GM21515 (cell line): Measurements from ENCODE around the gene RWDD4.

Experiments
- ATAC-seq: cut with Tn5 transposase; IDR thresholded peaks from one replicate; pipeline ENCODE4 v1.9.1; 2021; ENCODE audit not compliant: unreplicated experiment

Gene RWDD4

GRCh38 chr4:183659029-183659871, at the start of gene RWDD4, which contains the start of gene TRAPPC11:
TSS of gene RWDD4 (minus strand) at chr4:183659185. CDS start at chr4:183658952, 233 bp downstream.
TSS of gene TRAPPC11 (plus strand) at chr4:183659293. CDS start at chr4:183663868, 4,575 bp downstream.
- peak; percentile 99 for ATAC-seq

GRCh38 chr4:183702492-183702891, 43.5 kb upstream of the RWDD4 start:
- ATAC-seq, result no peak

- ATAC-seq, result no peak
Measured at GRCh38 chr4:183700407-183700806, 41.4 kb upstream of the RWDD4 start.

- ATAC-seq, result no peak
Measured at GRCh38 chr4:183698909-183699308, 39.9 kb upstream of the RWDD4 start.

GRCh38 chr4:183691897-183692296, 32.9 kb upstream of the RWDD4 start:
- no peak for ATAC-seq

GRCh38 chr4:183691006-183691405, 32.0 kb upstream of the RWDD4 start:
- ATAC-seq, result no peak

GRCh38 chr4:183688216-183688615, 29.2 kb upstream of the RWDD4 start:
- no peak for ATAC-seq

- no peak for ATAC-seq
Measured at GRCh38 chr4:183686461-183686860, 27.5 kb upstream of the RWDD4 start.

GRCh38 chr4:183681119-183681518, 22.1 kb upstream of the RWDD4 start:
- ATAC-seq, result no peak

GRCh38 chr4:183675625-183676024, 16.6 kb upstream of the RWDD4 start:
- no peak for ATAC-seq

- no peak for ATAC-seq
Measured at GRCh38 chr4:183674153-183674552, 15.2 kb upstream of the RWDD4 start.

- ATAC-seq, result no peak
Measured at GRCh38 chr4:183670960-183671555, 12.1 kb upstream of the RWDD4 start.

- no peak for ATAC-seq
Measured at GRCh38 chr4:183670251-183670650, 11.3 kb upstream of the RWDD4 start.

- no peak for ATAC-seq
Measured at GRCh38 chr4:183666088-183666487, 7.1 kb upstream of the RWDD4 start.

GRCh38 chr4:183659872-183660242, 872 bp upstream of the RWDD4 start:
- ATAC-seq, result no peak

- ATAC-seq, result no peak
Measured at GRCh38 chr4:183658362-183659028, 490 bp downstream of the RWDD4 start.

GRCh38 chr4:183657564-183657963, 1.4 kb downstream of the RWDD4 start:
- no peak for ATAC-seq

- ATAC-seq, result no peak
Measured at GRCh38 chr4:183645326-183645725, 13.7 kb downstream of the RWDD4 start.

- no peak for ATAC-seq
Measured at GRCh38 chr4:183639291-183639690, 19.7 kb downstream of the RWDD4 start.

- ATAC-seq, result no peak
Measured at GRCh38 chr4:183638436-183638835, 20.5 kb downstream of the RWDD4 start.

- ATAC-seq, result no peak
Measured at GRCh38 chr4:183637461-183637860, 21.5 kb downstream of the RWDD4 start.

GRCh38 chr4:183636923-183637322, 22.1 kb downstream of the RWDD4 start:
- no peak for ATAC-seq
